Calu3 (cell line): ENCODE measurements around the gene NPAS3. TPM values are rescaled to one million over a fixed set of nuclear protein-coding genes. Genes with fewer than 3 reads are reported as not detected.

ENCODE experiments used
- BruUV-seq: library from RNA; stranded (reverse); fragments of 400-500 nt; replicated peaks from 2 replicates; lab custom pipeline; 2021; lab: Mats Ljungman, UMichigan
- CTCF ChIA-PET: fragments of 300-600 bp; sonication (Branson Sonifier 250); formaldehyde crosslinking; loops from one replicate; lab custom pipeline; 2022; ENCODE audit warnings: antibody characterized with exemption; lab: Charles Lee
- DNase-seq: peaks from one replicate; pipeline ENCODE4 v3.0.0; 2022
- H3K27ac Mint-ChIP-seq: one replicate; pipeline ENCODE4 v1.8.0; 2022; ENCODE audit warnings: mixed read lengths; ENCODE audit not compliant: unreplicated experiment
- H3K27me3 Mint-ChIP-seq: one replicate; pipeline ENCODE4 v1.8.0; 2022; ENCODE audit warnings: mixed read lengths; ENCODE audit not compliant: unreplicated experiment
- H3K36me3 Mint-ChIP-seq: one replicate; pipeline ENCODE4 v1.8.0; 2022; ENCODE audit warnings: mild to moderate bottlenecking, moderate library complexity, mixed read lengths; ENCODE audit not compliant: insufficient read depth, unreplicated experiment
- H3K4me1 Mint-ChIP-seq: one replicate; pipeline ENCODE4 v1.8.0; 2022; ENCODE audit warnings: mild to moderate bottlenecking, low read depth, mixed read lengths; ENCODE audit not compliant: unreplicated experiment
- H3K4me3 Mint-ChIP-seq: one replicate; pipeline ENCODE4 v1.8.0; 2022; ENCODE audit warnings: mild to moderate bottlenecking, low read depth, moderate library complexity, mixed read lengths; ENCODE audit not compliant: unreplicated experiment
- H3K9me3 Mint-ChIP-seq: one replicate; pipeline ENCODE4 v1.8.0; 2022; ENCODE audit warnings: low read depth, mixed read lengths; ENCODE audit not compliant: unreplicated experiment
- CTCF ChIP-seq: fragments of 200-600 bp; IDR thresholded peaks from one replicate; pipeline ENCODE4 v1.8.0; 2022; ENCODE audit warnings: antibody characterized with exemption; ENCODE audit not compliant: unreplicated experiment
- intact Hi-C: fragments of 100-400 bp; cut with micrococcal nuclease; formaldehyde crosslinking; loops from one replicate; pipeline ENCODE4 v1.10.0; 2022; ENCODE audit not compliant: unreplicated experiment
- total RNA-seq: library from RNA; stranded (reverse); gene quantifications from 2 replicates; pipeline ENCODE4 v1.2.3, GENCODE V29; 2022

NPAS3 gene
- total RNA-seq, 1 experiment from 2014 or later = not detected

GRCh38 chr14:33014710-33015109 is 76.0 kb downstream of the NPAS3 start:
- Mint-ChIP-seq H3K4me3 (no peak overlapping the region), H3K27me3 (no peaks in the 10 kb centered on the region), H3K27ac (no peak overlapping the region), H3K9me3 (no peaks in the 10 kb centered on the region), H3K4me1 (no peaks in the 10 kb centered on the region), H3K36me3 (no peaks in the 10 kb centered on the region)
- TF ChIP-seq CTCF = no peak
- intact Hi-C loops = no loop called here
- no TSS peak for BruUV-seq
- no peak for DNase-seq
- CTCF ChIA-PET = interaction anchor here (0.5 kb wide), 1 partner anchor 1761 kb away, joined by 3 read pairs; no protein-coding TSS in a partner anchor

GRCh38 chr14:33016613-33017012 is 77.9 kb downstream of the NPAS3 start:
- H3K4me1 Mint-ChIP-seq = no peaks in the 10 kb centered on the region
- H3K9me3 Mint-ChIP-seq = no peaks in the 10 kb centered on the region
- BruUV-seq = no TSS peak
- no peaks in the 10 kb centered on the region for H3K36me3 Mint-ChIP-seq
- intact Hi-C loops = no loop called here
- H3K4me3 Mint-ChIP-seq = no peak overlapping the region
- CTCF ChIA-PET = no interaction called here
- DNase-seq = no peak
- H3K27me3 Mint-ChIP-seq = no peaks in the 10 kb centered on the region
- TF ChIP-seq CTCF = no peak
- H3K27ac Mint-ChIP-seq = no peak overlapping the region

- intact Hi-C loops = no loop called here
- TF ChIP-seq CTCF = no peak
- Mint-ChIP-seq H3K4me1 (no peaks in the 10 kb centered on the region), H3K4me3 (no peak overlapping the region), H3K27ac (no peak overlapping the region), H3K27me3 (no peaks in the 10 kb centered on the region), H3K9me3 (no peaks in the 10 kb centered on the region), H3K36me3 (no peaks in the 10 kb centered on the region)
- DNase-seq = no peak
- BruUV-seq = no TSS peak
- CTCF ChIA-PET = no interaction called here
Observed at GRCh38 chr14:33017016-33017415, 78.3 kb downstream of the NPAS3 start.

GRCh38 chr14:33019346-33019745 is 80.7 kb downstream of the NPAS3 start:
- no peak for TF ChIP-seq CTCF
- H3K27me3 Mint-ChIP-seq = no peaks in the 10 kb centered on the region
- no peak for DNase-seq
- intact Hi-C loops = no loop called here
- no peaks in the 10 kb centered on the region for H3K4me1 Mint-ChIP-seq
- H3K36me3 Mint-ChIP-seq = no peaks in the 10 kb centered on the region
- no peak overlapping the region for H3K4me3 Mint-ChIP-seq
- BruUV-seq = no TSS peak
- H3K27ac Mint-ChIP-seq = no peak overlapping the region
- no peaks in the 10 kb centered on the region for H3K9me3 Mint-ChIP-seq
- CTCF ChIA-PET = no interaction called here
